ENCODE results near the gene ARSA.

The ARSA gene

DNA sequence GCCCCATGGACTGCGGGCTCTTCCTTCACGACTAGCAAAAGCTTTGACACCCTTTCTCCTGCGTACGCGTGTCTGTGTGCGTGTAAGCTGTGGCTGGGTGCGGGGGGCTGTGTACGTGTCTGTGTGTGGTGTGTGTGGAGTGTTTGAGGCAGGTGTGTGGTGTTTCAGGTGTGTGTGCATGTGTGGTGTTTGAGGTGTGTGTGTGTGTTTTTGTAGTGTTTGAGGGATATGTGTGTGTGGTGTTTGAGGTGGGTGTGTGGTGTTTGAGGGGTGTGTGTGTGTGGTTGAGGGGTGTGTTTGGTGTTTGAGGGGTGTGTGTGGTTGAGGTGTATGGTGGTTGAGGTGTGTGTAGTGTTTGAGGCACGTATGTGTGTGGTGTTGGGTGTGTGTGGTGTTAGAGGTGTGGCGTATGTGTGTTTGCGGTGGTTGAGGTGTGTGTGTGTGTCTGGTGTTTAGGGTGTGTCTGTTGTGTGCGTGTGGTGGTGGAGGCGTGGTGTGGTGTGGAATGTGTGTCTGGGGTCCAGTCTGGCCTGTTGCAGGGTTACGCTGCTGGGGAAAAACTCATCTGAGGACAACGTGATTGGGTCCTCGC lies 687 bp upstream of the ARSA start:
- Histone ChIP-seq H3K9me2 (ENCODE audit: low read depth, low read length) (no peaks in the 10 kb centered on the region), H3K36me3 (ENCODE audit: insufficient read depth, low read length) (no peaks in the 10 kb centered on the region), H3K4me2 (ENCODE audit: low read length) (peak overlapping the region; percentile 98), H3K79me2 (ENCODE audit: insufficient read depth, low read length) (no peaks in the 10 kb centered on the region), H3K9me3 (ENCODE audit: low read length) (no peaks in the 10 kb centered on the region), H3F3A (ENCODE audit: insufficient read depth, low read length) (no peaks in the 10 kb centered on the region), H3K4me1 (ENCODE audit: insufficient read depth, low read length, severe bottlenecking) (peaks cover 21% of the 10 kb centered on the region), H3K9ac (ENCODE audit: low read length) (peak overlapping the region; percentile 74), H2AFZ (ENCODE audit: low read length) (peak overlapping the region; percentile 75; the same call in 1 of the 2 replicates), H3K27me3 (ENCODE audit: insufficient read depth, low read length) (no peaks in the 10 kb centered on the region), H4K20me1 (ENCODE audit: insufficient read depth, low read length) (no peaks in the 10 kb centered on the region), H3K4me3 (ENCODE audit: low read depth, low read length, poor library complexity, severe bottlenecking) (peak overlapping the region; percentile 97), H3K27ac (ENCODE audit: low read depth, low read length, poor library complexity, severe bottlenecking) (no peak overlapping the region)
- TF ChIP-seq EZH2 (IDR thresholded peaks at IDR 0.05; ENCODE audit: borderline replicate concordance, low read length): no peak
- TF ChIP-seq, protein P1, sequence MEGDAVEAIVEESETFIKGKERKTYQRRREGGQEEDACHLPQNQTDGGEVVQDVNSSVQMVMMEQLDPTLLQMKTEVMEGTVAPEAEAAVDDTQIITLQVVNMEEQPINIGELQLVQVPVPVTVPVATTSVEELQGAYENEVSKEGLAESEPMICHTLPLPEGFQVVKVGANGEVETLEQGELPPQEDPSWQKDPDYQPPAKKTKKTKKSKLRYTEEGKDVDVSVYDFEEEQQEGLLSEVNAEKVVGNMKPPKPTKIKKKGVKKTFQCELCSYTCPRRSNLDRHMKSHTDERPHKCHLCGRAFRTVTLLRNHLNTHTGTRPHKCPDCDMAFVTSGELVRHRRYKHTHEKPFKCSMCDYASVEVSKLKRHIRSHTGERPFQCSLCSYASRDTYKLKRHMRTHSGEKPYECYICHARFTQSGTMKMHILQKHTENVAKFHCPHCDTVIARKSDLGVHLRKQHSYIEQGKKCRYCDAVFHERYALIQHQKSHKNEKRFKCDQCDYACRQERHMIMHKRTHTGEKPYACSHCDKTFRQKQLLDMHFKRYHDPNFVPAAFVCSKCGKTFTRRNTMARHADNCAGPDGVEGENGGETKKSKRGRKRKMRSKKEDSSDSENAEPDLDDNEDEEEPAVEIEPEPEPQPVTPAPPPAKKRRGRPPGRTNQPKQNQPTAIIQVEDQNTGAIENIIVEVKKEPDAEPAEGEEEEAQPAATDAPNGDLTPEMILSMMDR (IDR thresholded peaks at IDR 0.05; ENCODE audit: low read length): no peak

DNA sequence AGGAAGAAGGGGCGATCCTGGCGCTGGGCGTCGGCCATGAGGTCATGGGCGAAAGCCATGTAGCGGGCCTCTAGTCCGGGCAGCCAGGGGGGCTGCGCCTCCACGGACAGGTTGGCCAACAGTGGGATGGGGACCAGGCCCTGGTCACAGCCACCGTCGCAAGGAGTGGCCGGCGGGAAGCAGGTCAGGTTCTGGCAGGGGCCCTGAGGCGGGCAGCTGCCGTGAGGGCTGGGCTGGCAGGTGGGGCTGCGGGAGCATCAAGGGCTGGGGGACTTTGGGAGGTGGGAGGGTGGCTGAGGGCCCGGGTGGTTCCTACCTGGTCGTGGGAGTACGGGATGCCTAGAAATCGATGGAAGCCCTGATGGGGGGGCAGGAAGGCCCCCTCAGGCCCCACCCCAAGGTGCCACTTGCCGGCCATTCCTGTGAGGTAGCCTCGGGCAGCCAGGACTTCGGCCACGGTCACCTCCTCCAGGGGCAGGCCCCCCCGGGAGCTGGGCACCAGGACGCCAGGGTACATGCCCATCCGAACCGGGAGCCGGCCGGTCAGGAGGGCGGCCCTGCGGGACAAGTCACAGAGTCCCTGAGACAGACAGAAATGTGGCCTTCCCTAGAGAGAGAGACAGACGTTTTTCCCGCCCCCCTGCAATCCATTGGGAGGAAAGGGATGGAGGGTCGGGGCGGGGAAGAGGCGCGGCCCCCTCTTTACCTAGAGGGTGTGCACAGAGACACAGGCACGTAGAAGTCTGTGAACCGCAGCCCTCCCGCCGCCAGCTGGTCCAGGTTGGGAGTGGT lies 906 bp downstream of the ARSA start:
- Histone ChIP-seq H4K20me1 (ENCODE audit: insufficient read depth, low read length) (no peaks in the 10 kb centered on the region), H2AFZ (ENCODE audit: low read length) (no peak overlapping the region), H3K9me3 (ENCODE audit: low read length) (no peaks in the 10 kb centered on the region), H3K36me3 (ENCODE audit: insufficient read depth, low read length) (no peaks in the 10 kb centered on the region), H3K9me2 (ENCODE audit: low read depth, low read length) (no peaks in the 10 kb centered on the region), H3K9ac (ENCODE audit: low read length) (peak overlapping the region; percentile 93), H3K4me1 (ENCODE audit: insufficient read depth, low read length, severe bottlenecking) (peaks cover 35% of the 10 kb centered on the region), H3K4me3 (ENCODE audit: low read depth, low read length, poor library complexity, severe bottlenecking) (peak overlapping the region; percentile 97), H3K4me2 (ENCODE audit: low read length) (peak overlapping the region; percentile 78), H3F3A (ENCODE audit: insufficient read depth, low read length) (no peaks in the 10 kb centered on the region), H3K79me2 (ENCODE audit: insufficient read depth, low read length) (no peaks in the 10 kb centered on the region), H3K27me3 (ENCODE audit: insufficient read depth, low read length) (no peaks in the 10 kb centered on the region), H3K27ac (ENCODE audit: low read depth, low read length, poor library complexity, severe bottlenecking) (no peak overlapping the region)
- TF ChIP-seq, protein P1 (IDR thresholded peaks at IDR 0.05; ENCODE audit: low read length): no peak
- no peak for TF ChIP-seq EZH2 (IDR thresholded peaks at IDR 0.05; ENCODE audit: borderline replicate concordance, low read length)

DNA sequence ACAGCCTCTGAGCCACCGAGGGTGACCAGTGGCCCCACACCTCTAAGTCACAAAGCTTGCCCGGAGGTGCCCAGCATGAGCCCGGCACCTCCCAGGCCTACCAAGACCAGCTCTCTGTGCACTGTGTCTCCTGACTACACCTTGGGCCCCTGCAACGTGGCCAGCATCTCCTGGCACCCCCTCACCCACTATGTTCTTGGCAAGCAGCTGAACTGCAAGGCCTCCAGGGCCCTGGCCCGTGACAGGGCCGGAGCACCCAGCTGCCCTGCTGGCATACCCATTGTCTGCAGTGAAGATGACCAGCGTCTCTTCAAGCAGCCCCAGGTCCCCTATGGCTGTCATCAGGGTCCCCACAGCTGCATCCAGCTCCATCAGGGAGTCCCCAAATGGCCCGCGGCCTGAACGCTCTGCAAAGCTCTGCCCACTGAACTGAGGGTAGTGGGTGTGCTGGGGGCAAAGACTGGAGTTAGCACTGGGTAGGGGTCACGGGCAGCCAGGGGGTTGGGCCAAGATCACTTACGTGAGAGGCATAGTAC lies 1.6 kb downstream of the ARSA start:
- Histone ChIP-seq H3K79me2 (ENCODE audit: insufficient read depth, low read length) (no peaks in the 10 kb centered on the region), H3K4me3 (ENCODE audit: low read depth, low read length, poor library complexity, severe bottlenecking) (no peak overlapping the region), H4K20me1 (ENCODE audit: insufficient read depth, low read length) (no peaks in the 10 kb centered on the region), H3K4me2 (ENCODE audit: low read length) (0 out of 2 replicates have a peak overlapping the region, but pooled peaks have one; percentile 78), H3K9me2 (ENCODE audit: low read depth, low read length) (no peaks in the 10 kb centered on the region), H3K4me1 (ENCODE audit: insufficient read depth, low read length, severe bottlenecking) (peaks cover 42% of the 10 kb centered on the region), H3K36me3 (ENCODE audit: insufficient read depth, low read length) (no peaks in the 10 kb centered on the region), H3K27me3 (ENCODE audit: insufficient read depth, low read length) (no peaks in the 10 kb centered on the region), H3K9ac (ENCODE audit: low read length) (no peak overlapping the region; the same call in 1 of the 2 replicates), H3K9me3 (ENCODE audit: low read length) (no peaks in the 10 kb centered on the region), H3K27ac (ENCODE audit: low read depth, low read length, poor library complexity, severe bottlenecking) (no peak overlapping the region), H3F3A (ENCODE audit: insufficient read depth, low read length) (peaks cover 6% of the 10 kb centered on the region; the same call in 1 of the 2 replicates), H2AFZ (ENCODE audit: low read length) (no peak overlapping the region)
- TF ChIP-seq, protein P1 (IDR thresholded peaks at IDR 0.05; ENCODE audit: low read length): 0 out of 2 replicates have a peak, but pooled peaks have one; percentile 1
- no peak for TF ChIP-seq EZH2 (IDR thresholded peaks at IDR 0.05; ENCODE audit: borderline replicate concordance, low read length)

Data from OCI-LY1 (cell line).